Gastroesophageal sphincter (tissue), 4 donors: ENCODE measurements around the gene LRP4. TPM values are rescaled to one million over a fixed set of nuclear protein-coding genes. Genes with fewer than 3 reads are reported as not detected.
"Not testable (repeated sequence)": the region's sequence is repeated elsewhere in the genome, so short reads cannot be mapped to it uniquely, and the experiment has no call there.

Source experiments
- ATAC-seq: fragments of 150-250 bp; one replicate; pipeline ENCODE4 v1.9.1; 2016; ENCODE audit warnings: mild to moderate bottlenecking, moderate library complexity
- H3K27ac ChIP-seq, 4 donors: fragments of 200-600 bp; sonication (generic) in 3 of 4; 1 replicate in 3 of 4; 2 replicates in 1 of 4; pipeline ENCODE4 v1.5.1; 2016 to 2019
- H3K27me3 ChIP-seq: fragments of 200-600 bp; sonication (generic); one replicate; pipeline ENCODE4 v1.5.1; 2019
- H3K36me3 ChIP-seq, 2 donors: fragments of 200-600 bp; sonication (generic); one replicate each; pipeline ENCODE4 v1.5.1; 2019; ENCODE audit warnings: control low read depth in 1 of 2
- H3K4me1 ChIP-seq, 3 donors: fragments of 200-600 bp; sonication (generic); 1 replicate in 2 of 3; 2 replicates in 1 of 3; pipeline ENCODE4 v1.5.1; 2016 to 2019; ENCODE audit warnings: control low read depth in 2 of 3
- H3K4me3 ChIP-seq, 2 donors: fragments of 200-600 bp; sonication (generic); one replicate each; pipeline ENCODE4 v1.5.1; 2019; ENCODE audit warnings: mild to moderate bottlenecking in 1 of 2, moderate library complexity in 1 of 2
- H3K9me3 ChIP-seq, 3 donors: fragments of 200-600 bp; sonication (generic); one replicate each; pipeline ENCODE4 v1.5.1; 2017 to 2019; ENCODE audit warnings: control low read depth in 2 of 3
- EP300 ChIP-seq: sonication (generic); formaldehyde crosslinking; IDR thresholded peaks from one replicate; pipeline ENCODE4 v1.6.1; 2017; ENCODE audit warnings: antibody characterized with exemption, mild to moderate bottlenecking
- POLR2A ChIP-seq, 2 donors: fragments of 450-650 bp; IDR thresholded peaks; one replicate each; pipeline ENCODE4 v1.6.1; 2017; ENCODE audit warnings: antibody characterized with exemption in 2 of 2, mild to moderate bottlenecking in 2 of 2, moderate library complexity in 1 of 2
- POLR2AphosphoS5 ChIP-seq: sonication (generic); formaldehyde crosslinking; IDR thresholded peaks from one replicate; pipeline ENCODE4 v1.6.1; 2017; ENCODE audit warnings: antibody characterized with exemption
- WGBS, 2 donors: methylation state at CpG; one replicate each; pipeline ENCODE4 v1.1.5; 2018; ENCODE audit warnings: low coverage in 1 of 2; 5-methylcytosine and 5-hydroxymethylcytosine counted together
- total RNA-seq, 4 donors: library from RNA; depleted of rRNA; stranded (reverse); fragments of >200 nt; gene quantifications; one replicate each; pipeline ENCODE4 v1.1.0, GENCODE V29; 2016
- TF ChIP-seq, protein P1 (sequence below), 4 experiments: fragments of 200-600 bp in 2 of 4; fragments of 450-650 bp in 2 of 4; sonication (generic) in 1 of 4; IDR thresholded peaks; one replicate each; pipeline ENCODE4 v1.5.1; 2017 to 2019; ENCODE audit warnings: antibody characterized with exemption in 4 of 4, mild to moderate bottlenecking in 2 of 4, moderate library complexity in 2 of 4

Gene LRP4, protein sequence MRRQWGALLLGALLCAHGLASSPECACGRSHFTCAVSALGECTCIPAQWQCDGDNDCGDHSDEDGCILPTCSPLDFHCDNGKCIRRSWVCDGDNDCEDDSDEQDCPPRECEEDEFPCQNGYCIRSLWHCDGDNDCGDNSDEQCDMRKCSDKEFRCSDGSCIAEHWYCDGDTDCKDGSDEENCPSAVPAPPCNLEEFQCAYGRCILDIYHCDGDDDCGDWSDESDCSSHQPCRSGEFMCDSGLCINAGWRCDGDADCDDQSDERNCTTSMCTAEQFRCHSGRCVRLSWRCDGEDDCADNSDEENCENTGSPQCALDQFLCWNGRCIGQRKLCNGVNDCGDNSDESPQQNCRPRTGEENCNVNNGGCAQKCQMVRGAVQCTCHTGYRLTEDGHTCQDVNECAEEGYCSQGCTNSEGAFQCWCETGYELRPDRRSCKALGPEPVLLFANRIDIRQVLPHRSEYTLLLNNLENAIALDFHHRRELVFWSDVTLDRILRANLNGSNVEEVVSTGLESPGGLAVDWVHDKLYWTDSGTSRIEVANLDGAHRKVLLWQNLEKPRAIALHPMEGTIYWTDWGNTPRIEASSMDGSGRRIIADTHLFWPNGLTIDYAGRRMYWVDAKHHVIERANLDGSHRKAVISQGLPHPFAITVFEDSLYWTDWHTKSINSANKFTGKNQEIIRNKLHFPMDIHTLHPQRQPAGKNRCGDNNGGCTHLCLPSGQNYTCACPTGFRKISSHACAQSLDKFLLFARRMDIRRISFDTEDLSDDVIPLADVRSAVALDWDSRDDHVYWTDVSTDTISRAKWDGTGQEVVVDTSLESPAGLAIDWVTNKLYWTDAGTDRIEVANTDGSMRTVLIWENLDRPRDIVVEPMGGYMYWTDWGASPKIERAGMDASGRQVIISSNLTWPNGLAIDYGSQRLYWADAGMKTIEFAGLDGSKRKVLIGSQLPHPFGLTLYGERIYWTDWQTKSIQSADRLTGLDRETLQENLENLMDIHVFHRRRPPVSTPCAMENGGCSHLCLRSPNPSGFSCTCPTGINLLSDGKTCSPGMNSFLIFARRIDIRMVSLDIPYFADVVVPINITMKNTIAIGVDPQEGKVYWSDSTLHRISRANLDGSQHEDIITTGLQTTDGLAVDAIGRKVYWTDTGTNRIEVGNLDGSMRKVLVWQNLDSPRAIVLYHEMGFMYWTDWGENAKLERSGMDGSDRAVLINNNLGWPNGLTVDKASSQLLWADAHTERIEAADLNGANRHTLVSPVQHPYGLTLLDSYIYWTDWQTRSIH (N-terminal part only)
- total RNA-seq: 1 to 10 TPM; 2.6 to 9.8 (median 6.7) TPM

DNA sequence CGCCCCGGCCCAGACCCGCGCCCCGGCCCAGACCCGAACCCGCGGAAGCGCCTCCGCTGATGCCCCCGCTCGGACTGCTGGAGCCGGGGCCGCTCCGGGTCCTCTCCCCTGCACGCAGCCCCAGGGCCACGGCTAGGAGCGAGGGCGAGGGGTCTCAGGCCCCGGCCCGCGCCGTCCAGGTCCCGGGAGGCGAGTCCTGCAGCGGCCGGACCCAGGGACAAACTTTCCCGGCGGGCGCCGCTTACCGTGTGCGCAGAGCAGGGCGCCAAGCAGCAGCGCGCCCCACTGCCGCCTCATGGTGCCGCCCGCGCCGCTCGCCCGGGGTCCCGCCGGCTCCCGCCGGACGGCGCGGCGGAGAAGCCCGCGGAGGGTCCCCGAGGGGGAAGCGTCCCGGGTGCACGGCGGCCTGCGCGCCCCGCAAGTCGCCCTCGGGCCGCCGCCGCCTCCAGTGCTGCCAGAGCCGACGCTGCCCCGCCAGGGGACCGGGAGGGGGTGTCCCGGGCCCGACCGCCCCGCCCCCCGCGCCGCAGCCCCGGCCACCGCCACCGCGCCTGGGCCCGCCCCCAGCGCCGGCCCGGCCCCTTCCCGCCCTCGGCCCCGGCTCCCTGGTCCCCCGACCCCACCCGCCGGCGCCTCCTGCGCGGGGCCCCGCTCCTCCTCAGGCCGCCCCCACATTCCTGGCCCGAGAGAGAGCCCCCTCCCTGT is at the start of gene LRP4:
TSS of gene LRP4 (minus strand) at position 468 of the 705 bp plus-strand sequence. CDS start at position 297, 171 bp downstream.
- H3K4me3 ChIP-seq: peak within 1 kb of the TSS; percentile 56 to 66
- TF ChIP-seq POLR2A (IDR thresholded peaks at IDR 0.05): no peak
- TF ChIP-seq, protein P1, sequence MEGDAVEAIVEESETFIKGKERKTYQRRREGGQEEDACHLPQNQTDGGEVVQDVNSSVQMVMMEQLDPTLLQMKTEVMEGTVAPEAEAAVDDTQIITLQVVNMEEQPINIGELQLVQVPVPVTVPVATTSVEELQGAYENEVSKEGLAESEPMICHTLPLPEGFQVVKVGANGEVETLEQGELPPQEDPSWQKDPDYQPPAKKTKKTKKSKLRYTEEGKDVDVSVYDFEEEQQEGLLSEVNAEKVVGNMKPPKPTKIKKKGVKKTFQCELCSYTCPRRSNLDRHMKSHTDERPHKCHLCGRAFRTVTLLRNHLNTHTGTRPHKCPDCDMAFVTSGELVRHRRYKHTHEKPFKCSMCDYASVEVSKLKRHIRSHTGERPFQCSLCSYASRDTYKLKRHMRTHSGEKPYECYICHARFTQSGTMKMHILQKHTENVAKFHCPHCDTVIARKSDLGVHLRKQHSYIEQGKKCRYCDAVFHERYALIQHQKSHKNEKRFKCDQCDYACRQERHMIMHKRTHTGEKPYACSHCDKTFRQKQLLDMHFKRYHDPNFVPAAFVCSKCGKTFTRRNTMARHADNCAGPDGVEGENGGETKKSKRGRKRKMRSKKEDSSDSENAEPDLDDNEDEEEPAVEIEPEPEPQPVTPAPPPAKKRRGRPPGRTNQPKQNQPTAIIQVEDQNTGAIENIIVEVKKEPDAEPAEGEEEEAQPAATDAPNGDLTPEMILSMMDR (IDR thresholded peaks at IDR 0.05): peak in 1 of 4 experiments; percentile 14
- H3K27ac ChIP-seq: peak within 1 kb of the TSS in 3 of 4 donors; percentile 63 to 78 (median 76)
- peaks cover 0 to 64% (median 18%) of the 10 kb centered on the region in 3 donors for H3K4me1 ChIP-seq
- no peaks in the 10 kb centered on the region for H3K36me3 ChIP-seq
- H3K27me3 ChIP-seq: peaks cover 39% of the 10 kb centered on the region
- WGBS, 2 donors: no CpG with 5 or more reads among the region's 97 CpGs
- H3K9me3 ChIP-seq: no peaks in the 10 kb centered on the region
- peak; percentile 60 for ATAC-seq

DNA sequence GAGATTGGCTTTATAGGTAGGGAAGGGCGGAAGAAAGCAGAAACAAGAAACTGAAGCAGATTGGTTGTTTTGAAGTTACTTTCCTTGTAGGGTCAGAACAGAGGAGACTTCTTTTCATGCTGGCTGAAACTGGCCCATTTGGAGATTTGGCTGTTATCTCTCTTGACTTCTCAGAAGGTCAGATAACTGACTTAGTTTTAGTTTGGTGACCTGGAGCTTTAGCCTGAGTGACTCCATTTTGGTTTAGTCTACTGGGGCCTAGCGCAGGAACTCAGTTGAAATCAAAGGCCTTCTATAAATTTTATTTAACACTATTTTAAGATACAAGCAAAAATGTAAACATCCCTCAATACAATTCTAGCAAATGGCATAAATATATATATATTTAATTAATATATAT is 49.6 kb upstream of the LRP4 start:
- H3K4me3 ChIP-seq: no peak overlapping the region
- no peaks in the 10 kb centered on the region for H3K4me1 ChIP-seq
- TF ChIP-seq EP300 (no peak), POLR2A (IDR thresholded peaks at IDR 0.05) (no peak), POLR2AphosphoS5 (no peak)
- WGBS, 2 donors: 80 to 96% methylated on average over 2 of the region's 2 CpGs
- no peaks in the 10 kb centered on the region for H3K36me3 ChIP-seq
- no peaks in the 10 kb centered on the region for H3K9me3 ChIP-seq
- H3K27ac ChIP-seq: no peak overlapping the region
- H3K27me3 ChIP-seq: no peaks in the 10 kb centered on the region
- ATAC-seq: no peak

DNA sequence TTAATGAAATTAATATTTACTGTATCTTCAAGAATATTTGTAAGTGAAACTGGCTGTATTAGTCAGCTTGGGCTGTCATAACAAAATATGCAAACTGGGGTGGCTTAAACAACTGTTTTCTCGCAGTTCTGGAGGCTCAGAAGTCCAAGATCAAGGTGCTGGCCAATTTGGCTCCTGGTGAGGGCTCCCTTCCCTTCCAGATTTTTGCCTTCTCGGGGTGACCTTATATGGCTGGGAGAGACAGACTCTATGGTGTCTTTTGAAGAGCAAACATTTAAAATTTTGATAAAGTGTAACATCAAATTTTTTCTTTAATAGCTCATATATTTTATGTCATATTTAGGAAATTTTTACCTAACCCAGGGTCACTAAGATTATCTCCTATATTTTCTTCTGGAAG is 48.4 kb upstream of the LRP4 start:
- TF ChIP-seq POLR2AphosphoS5 (no peak), POLR2A (IDR thresholded peaks at IDR 0.05) (no peak), EP300 (no peak)
- TF ChIP-seq, protein P1 (IDR thresholded peaks at IDR 0.05): no peak
- no peaks in the 10 kb centered on the region for H3K4me1 ChIP-seq
- no peaks in the 10 kb centered on the region for H3K27me3 ChIP-seq
- WGBS, 2 donors: 56 to 85% methylated on average over 2 of the region's 2 CpGs
- ATAC-seq: no peak
- H3K4me3 ChIP-seq: no peak overlapping the region
- no peak overlapping the region for H3K27ac ChIP-seq
- H3K9me3 ChIP-seq: no peaks in the 10 kb centered on the region
- no peaks in the 10 kb centered on the region for H3K36me3 ChIP-seq

DNA sequence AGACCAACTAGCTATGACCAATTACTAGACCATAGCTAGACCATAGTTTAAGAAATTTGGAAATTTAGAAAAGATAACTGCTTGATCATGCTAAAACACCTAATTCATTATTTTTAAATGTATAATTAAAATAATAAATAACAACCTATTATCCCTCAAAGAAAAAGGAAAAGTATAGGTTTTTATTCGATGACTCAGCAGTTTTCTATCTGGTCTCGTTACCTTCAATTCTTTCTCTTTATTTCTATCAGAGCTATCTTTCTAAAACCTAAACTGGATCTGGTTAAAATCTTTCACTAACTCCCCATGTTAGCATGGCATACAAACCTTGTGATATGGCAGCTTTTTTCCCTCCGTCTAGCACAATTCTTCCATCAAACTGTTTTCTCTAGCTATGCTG is 45.5 kb upstream of the LRP4 start:
- ATAC-seq: no peak
- no peak overlapping the region for H3K27ac ChIP-seq
- H3K36me3 ChIP-seq: no peaks in the 10 kb centered on the region
- no peaks in the 10 kb centered on the region for H3K27me3 ChIP-seq
- H3K9me3 ChIP-seq: no peaks in the 10 kb centered on the region
- WGBS, 2 donors: 94 to 96% methylated on average over 3 of the region's 3 CpGs
- no peaks in the 10 kb centered on the region for H3K4me1 ChIP-seq
- H3K4me3 ChIP-seq: no peak overlapping the region
- TF ChIP-seq POLR2A (IDR thresholded peaks at IDR 0.05) (no peak), EP300 (no peak), POLR2AphosphoS5 (no peak)
- TF ChIP-seq, protein P1 (IDR thresholded peaks at IDR 0.05): no peak

DNA sequence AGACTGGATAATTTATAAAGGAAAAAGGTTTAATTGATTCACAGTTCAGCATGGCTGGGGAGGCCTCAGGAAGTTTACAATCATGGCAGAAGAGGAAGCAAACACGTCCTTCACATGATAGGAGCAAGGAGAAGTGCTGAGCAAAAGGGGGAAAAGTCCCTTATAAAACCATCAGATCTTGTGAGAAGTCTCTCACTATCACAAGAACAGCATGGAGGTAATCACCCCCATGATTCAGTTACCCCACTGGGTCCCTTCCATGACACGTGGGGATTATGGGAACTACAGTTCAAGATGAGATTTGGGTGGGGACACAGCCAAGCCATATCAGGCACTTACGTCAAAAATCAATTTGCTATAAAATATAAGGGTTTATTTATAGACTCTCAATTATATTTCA is 43.5 kb upstream of the LRP4 start:
- not testable (repeated sequence) for H3K4me1 ChIP-seq, H3K36me3 ChIP-seq, H3K9me3 ChIP-seq, H3K27ac ChIP-seq, ATAC-seq, H3K27me3 ChIP-seq, H3K4me3 ChIP-seq
- 92 to 100% methylated on average over 1 to 3 of the region's 3 CpGs for WGBS, 2 donors
